Activated gamma-delta T cell treated with anti-CD3 and anti-CD28 coated beads, Interleukin-2, amount 50 U/mL, for 16 hours (primary cell): Measurements from ENCODE around the gene SRCAP.
A peak's percentile ranks its signal among the peaks of the same experiment; 100 is the strongest.
"Not testable (repeated sequence)": the region's sequence is repeated elsewhere in the genome, so short reads cannot be mapped to it uniquely, and the experiment has no call there.

Experiments used
- DNase-seq: peaks from one replicate; pipeline ENCODE4 v3.0.0-alpha.2; 2020; ENCODE audit warnings: low read depth

Gene SRCAP

GRCh38 chr16:30664616-30665109 is 34.3 kb upstream of the SRCAP start:
- DNase-seq, result no peak

DNA sequence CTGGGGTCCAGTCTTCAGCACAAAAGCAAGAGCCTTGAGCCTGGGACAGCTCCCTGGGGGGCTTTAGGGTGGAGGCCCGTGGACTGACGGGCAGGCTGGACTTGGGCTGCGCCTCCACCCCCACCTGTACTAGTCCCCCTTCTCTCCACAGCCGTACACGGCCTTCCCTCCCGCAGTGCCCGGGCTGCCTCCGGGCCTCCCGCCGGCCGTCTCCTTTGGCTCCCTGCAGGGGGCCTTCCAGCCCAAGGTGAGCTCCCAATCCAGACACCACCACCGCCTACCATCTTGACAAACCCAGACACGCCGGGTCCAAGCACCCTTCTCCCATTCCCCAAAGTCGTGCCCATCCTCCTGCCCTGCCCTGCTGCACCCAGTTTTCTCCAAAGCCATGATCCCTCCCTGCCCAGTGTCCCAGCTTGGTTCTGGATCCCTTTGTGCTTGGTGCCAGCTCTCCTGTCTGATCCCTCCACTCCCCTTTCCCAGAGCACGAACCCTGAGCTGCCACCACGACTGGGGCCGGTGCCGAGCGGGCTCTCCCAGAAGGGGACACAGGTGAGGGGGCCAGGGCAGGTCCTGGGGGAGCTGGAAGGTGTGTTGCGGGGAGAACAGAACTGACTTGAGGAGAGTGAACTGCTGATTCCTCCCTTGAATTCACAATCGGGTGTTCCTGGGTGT is 33.7 kb upstream of the SRCAP start:
- no peak for DNase-seq

DNA sequence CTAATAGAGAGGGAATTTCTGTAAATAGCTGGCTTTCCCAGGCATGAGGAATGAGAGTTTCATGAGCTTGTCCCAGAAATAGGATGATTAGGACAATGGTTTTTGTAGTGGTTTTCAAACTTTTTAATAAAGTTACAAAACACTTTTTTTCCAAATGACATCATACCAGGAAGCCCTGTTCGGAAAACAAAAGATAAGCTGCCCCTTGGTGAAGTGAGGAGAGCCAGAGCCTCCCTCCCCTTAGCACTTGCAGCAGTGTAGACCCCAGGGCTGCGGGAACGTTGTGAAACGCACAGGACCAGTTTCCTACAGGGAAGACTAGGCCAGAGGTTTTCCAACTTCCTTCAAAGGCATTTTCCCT is 33.2 kb upstream of the SRCAP start:
- DNase-seq, result no peak

DNA sequence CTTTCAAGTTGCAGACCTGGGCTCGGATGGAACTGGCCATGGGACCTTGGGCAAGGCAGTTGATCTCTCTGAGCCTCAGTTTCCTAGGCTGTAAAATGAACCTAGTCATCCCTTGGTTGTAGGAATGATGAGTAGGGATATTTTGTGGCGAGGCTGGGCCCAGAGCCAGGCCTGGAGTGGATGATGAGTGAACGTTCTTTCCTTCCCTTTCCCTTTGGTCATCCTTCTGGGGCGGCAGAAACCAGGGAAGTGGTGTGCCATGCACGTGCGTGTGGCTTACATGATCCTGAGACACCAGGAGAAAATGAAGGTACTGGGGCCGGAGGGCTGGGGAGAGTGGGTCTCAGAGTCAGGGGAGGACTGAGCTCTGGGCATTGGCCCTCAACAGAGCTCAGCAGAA is 32.3 kb upstream of the SRCAP start:
- no peak for DNase-seq

DNA sequence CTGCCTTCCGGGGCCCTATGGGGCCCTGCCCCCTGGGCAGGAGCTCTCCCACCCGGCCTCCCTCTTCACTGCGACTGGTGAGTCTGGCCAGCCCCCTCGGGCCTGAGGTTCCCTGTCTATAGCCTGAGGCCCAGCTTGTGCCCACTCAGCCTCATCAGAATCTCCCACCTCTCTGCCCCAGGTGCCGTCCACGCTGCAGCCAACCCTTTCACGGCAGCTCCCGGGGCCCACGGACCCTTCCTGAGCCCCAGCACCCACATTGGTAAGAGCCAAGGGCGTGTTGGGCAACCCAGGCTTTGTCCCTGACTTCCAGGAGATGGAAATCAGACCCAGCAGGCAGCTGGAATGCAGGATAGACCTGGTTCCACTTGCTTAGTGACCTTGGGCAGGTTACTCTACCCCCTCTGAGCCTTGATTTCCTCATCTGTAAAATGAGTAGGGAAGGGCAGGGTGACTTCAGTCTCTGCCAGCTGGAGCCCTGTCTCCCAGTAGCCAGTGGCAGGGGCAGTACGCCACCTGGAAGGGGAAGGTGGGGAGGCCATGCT is 31.5 kb upstream of the SRCAP start:
- DNase-seq, result no peak

DNA sequence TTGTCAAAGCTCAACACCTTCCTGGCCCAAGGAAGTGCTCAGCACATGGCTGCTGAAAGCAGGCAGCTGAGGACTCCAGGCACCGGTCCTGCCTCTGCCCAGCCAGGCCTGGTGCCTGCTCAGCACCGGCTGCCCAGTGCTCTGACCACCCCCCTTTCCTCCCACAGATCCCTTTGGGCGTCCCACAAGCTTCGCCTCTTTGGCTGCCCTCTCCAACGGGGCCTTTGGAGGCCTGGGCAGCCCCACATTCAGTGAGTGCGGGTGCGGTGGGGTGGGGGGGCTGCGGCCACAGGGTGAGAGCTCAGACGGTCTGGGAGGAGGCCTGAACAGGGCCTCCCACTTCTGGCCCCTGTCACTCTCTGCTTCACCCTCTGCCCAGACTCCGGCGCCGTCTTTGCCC is 30.6 kb upstream of the SRCAP start:
- DNase-seq, result no peak

GRCh38 chr16:30669026-30669902 is 29.7 kb upstream of the SRCAP start:
- DNase-seq, result no peak

GRCh38 chr16:30669903-30670824 is 28.8 kb upstream of the SRCAP start:
- DNase-seq, result no peak

DNA sequence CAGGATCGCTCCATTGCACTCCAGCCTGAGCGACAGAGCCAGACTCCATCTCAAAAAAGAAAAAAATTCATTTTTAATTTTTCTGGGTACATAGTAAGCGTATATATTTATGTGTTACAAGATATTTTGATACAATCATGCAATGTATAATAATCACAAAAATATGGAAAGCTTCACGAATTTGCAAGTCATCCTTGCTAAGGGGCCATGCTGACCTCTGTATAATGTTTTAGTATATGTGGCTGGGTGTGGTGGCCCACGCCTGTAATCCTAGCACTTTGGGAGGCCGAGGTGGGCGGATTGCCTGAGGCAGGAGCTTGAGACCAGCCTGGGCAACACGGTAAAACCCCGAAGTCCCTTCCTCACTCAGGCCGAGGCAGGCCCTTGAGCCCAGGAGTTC is 23.8 kb upstream of the SRCAP start:
- DNase-seq, result no peak

GRCh38 chr16:30677931-30678585 is 20.9 kb upstream of the SRCAP start:
- DNase-seq, result no peak

DNA sequence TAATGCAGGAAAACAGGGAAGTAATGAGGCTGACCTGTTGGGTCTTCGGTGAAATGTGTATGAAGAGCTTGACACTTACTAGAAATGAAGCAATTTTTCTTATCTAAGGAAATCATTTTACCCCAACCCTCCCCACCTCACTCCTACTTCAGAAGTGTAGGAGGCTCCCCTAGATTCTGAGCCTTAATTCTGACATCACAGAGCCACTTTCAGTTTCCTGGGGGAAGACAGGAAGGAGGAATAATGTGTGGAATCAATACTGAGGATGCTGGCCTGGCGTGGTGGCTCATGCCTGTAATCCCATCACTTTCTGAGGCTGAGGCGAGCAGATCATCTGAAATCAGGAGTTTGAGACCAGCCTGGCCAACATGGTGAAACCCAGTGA is 20.4 kb upstream of the SRCAP start:
- no peak for DNase-seq

GRCh38 chr16:30680326-30680725 is 18.6 kb upstream of the SRCAP start:
- no peak for DNase-seq

DNA sequence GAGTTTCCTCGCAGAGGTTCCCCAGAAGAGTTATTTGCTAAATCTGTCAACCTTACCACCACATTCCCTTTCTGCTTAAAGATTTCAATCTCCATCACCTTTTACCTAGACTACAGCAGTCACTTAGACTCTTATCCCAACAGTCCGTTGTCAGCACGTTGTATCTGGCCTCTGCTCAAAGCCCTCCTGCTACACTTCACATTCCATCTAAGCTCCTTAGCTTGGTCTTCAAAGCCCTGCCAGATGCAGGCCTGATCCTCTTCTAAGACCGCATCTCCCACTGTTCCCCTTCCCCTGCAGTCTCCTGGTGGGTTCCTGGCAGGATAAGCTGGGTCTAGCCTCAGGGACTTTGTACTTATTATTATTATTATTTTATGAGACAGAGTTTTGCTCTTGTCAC is 10.3 kb upstream of the SRCAP start:
- no peak for DNase-seq

DNA sequence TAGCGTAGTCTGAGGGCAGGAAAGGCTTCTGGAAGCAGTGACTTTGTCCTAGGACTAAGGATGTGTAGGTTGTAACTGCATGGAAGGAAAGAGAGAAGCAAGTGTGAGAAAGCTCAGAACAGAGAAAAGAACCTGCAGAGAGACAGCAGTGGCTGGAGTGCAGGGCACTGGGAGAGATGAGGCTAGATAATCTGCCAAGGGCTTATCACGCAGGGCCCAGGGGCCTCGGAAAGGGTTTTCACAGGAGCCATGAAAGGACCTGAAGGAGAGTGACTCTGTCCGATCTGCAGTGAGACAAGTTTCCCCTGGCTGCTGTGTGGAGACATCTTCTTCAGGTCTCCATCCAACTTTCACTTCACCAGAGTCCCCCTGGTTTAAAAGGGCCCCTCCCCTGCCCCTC is 7.1 kb upstream of the SRCAP start:
- DNase-seq, result no peak

- no peak for DNase-seq
Observed at GRCh38 chr16:30692396-30693064, 6.4 kb upstream of the SRCAP start.

DNA sequence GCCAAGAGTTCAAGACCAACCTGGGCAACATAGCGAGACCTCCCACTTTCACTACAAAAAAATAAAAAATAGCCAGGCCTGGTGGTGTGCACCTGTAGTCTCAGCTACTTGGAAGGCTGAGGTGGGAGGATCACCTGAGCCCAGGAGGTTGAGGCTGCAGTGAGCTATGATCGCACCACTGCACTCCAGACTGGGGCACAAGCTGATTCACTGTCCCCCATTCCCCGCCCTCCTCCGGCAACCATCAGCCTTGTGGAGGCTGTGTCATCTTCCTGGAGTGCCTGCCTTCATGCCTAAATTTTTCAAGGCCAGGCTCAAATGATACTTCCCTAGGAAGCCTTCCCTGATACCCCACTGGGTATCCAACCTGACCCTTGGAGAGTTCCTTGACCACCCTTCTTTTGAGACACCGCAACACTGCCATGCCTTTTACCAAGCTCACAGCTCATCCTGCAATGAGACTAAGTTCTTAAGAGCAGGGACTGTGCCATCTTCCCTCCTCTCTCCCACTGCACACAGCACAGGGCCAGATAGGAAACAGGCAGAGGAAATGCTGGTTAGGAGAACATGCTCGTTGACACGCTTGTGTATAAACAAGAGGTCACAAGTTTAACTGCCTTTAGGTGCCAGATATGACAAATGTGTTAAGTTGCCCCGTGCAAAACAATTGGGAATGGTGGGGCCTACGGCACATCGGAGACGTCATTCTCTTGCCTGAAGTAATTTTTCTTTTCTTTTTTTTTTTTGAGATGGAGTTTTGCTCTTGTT is 3.9 kb upstream of the SRCAP start:
- DNase-seq, result no peak

DNA sequence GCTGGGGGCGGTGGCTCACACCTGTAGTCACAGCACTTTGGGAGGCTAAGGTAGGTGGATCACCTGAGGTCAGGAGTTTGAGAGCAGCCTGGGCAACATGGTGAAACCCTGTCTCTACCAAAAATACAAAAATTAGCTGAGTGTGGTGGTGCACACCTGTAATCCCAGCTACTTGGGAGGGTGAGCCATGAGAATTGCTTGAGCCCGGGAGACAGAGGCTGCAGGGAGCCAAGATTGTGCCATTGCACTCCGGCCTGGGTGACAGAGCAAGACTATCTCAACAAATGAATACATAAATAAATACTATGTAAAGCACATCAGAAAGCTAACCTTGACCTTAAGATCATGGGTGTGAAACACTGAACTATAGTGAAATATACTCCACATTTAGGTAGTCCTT is 2.3 kb upstream of the SRCAP start:
- DNase-seq, result not testable (repeated sequence)

- no peak for DNase-seq
Observed at GRCh38 chr16:30697264-30698138, 1.5 kb upstream of the SRCAP start.

DNA sequence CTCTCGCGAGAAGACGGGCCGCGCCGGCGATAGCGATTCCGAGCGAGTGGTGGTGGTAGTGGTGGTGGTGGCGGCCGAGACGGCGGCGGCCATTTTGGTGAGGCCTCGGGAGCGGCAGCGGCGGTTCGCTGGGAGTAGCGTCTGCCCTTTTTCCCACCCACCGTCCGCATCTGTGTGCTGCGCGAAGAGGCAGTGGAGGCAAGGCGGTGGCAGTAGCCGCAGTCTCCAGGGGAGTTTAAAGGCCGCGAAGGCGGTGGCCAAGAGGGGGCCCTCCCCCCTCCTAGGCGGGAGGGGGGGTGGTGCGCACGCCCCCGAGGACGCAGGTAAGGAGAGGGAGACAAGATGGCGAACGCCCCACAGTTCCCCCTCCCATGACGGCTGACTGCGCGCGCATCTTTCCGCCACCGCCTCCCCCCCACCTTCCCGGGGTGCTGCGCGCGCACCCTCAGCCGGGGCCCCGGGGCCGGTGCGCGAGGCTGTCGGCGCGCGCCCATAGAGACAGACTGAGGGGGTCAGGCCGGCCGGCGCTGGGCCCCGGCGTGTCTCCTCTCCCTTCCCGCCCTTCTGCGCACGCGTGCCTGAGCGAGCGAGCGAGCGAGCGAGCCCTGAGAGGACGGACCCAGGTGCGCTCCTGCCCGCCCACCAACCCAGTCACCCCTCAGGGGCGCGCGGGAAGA is 694 bp upstream of the SRCAP start:
- peak; percentile 98 for DNase-seq
